GM23248 (cell line): Measurements from ENCODE around the gene EFCAB6.

Experiments
- EZH2 ChIP-seq: fragments of 200-600 bp; sonication (generic); IDR thresholded peaks from 2 replicates; pipeline ENCODE4 v1.6.1; 2018; ENCODE audit warnings: antibody characterized with exemption, mild to moderate bottlenecking; ENCODE audit not compliant: insufficient read depth, poor library complexity, severe bottlenecking
- EZH2phosphoT487 ChIP-seq: fragments of 200-600 bp; sonication (generic); IDR thresholded peaks from 2 replicates; pipeline ENCODE4 v1.6.1; 2018; ENCODE audit warnings: antibody characterized with exemption, moderate library complexity, mild to moderate bottlenecking, low read depth; ENCODE audit not compliant: insufficient read depth

GRCh38 chr22:43858156-43858895 lies 46.2 kb upstream of the EFCAB6 start:
- TF ChIP-seq EZH2 (no peak), EZH2phosphoT487 (no peak)
